GM19438 (cell line): Measurements from ENCODE around the gene FOLH1.
"Not testable (repeated sequence)": the region's sequence is repeated elsewhere in the genome, so short reads cannot be mapped to it uniquely, and the experiment has no call there.

Source experiments
- ATAC-seq: cut with Tn5 transposase; IDR thresholded peaks from one replicate; pipeline ENCODE4 v1.9.1; 2021; ENCODE audit warnings: low read depth; ENCODE audit not compliant: unreplicated experiment

FOLH1 gene

DNA sequence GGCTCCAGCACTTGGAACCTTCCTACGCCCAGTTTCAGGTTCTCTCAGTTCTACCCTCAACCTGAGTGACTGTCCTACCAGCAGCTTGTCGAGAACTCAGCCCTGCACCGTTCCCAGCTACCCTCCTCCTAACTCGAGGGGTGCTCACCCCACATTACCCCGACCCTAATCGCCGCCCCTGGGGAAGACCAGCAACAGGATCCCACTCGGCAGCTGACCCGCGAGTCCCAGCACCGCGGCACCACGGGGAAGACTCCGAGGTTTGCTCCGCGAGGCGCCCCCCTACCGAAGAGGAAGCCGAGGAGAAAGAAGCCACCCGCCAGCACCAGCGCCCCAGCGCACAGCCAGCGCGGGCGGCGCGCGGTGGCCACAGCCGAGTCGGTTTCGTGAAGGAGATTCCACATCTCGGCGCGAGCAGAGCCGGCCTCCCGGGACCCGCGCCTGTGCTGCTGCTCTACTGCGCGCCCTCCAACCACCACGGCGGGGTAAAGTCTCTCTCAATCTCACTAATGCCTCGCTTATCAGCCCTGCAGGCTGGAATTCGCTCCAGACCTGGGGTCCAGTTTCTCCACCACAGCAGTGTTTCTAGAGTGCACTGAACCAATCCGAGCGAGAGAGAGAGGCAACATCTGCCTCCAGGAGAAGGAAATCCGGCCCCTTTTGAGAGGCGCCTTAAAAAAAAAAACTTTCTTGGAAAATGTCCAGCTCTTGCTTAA, at the start of gene FOLH1:
Gene FOLH1 (minus strand): TSS at position 597 of the 716 bp plus-strand sequence. CDS start 193 bp downstream, at position 404.
- ATAC-seq: peak; percentile 61

DNA sequence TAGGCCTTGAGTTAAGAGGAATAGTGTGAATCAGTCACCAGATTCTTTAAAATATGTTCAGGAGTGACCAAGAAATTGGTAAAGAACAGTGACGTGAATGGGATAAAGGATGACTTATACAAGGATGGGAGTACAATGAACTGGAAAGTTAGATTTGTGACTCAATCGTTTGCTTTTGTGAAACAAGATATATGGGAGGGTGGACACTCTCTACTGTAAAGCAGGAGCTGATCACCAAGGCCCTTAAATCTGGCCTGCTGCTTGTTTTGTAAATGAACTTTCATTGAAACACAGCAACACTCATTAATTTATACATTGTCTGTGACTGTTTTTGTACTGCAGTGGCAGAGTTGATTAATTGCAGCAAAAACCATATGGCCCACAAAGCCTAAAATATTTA, 46.7 kb upstream of the FOLH1 start:
- not testable (repeated sequence) for ATAC-seq

DNA sequence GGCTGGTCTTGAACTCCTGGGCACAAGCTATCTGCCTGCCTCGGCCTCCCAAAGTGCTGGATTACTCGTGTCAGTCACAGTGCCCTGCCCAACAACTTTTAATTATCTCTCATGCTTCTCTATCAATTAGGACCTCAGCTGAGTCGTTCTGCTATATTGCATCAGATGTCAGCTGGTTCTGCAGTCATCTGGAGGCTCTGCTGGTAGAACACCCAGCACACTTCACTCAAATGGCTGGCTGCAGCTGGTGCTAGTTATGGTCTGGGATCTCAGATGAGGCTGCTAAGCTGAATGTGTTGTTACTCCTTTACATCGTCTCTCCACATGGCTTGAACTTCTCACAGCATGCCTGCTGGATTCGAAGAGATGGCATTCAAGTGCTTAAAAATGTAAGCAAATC, 42.8 kb upstream of the FOLH1 start:
- not testable (repeated sequence) for ATAC-seq

DNA sequence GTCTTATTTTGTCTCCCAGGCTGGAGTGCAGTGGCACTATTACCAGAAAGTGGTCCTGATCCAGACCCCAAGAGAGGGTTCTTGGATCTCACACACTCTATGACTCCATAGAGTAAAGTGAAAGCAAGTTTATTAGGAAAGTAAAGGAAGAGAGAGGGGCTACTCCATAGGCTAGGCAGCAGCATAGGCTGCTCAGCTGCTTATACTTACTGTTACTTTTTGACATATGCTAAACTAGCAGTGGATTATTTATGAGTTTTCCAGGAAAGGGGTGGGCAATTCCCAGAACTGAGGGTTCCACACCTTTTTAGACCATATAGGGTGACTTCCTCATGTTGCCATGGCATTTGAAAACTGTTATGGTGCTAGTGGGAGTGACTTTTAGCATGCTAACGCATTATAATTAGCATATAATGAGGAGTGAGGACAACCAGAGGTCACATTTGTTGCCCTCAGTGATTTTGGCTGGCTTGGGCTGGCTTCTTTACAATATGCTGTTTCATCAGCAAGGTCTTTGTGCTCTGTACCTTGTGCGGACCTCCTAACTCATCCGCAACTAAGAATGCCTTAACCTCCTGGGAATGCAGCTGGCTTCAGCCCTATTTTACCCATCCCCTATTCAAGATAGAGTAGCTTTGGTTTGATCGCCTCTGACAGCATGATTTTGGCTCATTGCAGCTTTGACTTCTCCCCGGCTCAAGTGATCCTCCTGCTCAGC, 42.2 kb upstream of the FOLH1 start:
- ATAC-seq: not testable (repeated sequence)

DNA sequence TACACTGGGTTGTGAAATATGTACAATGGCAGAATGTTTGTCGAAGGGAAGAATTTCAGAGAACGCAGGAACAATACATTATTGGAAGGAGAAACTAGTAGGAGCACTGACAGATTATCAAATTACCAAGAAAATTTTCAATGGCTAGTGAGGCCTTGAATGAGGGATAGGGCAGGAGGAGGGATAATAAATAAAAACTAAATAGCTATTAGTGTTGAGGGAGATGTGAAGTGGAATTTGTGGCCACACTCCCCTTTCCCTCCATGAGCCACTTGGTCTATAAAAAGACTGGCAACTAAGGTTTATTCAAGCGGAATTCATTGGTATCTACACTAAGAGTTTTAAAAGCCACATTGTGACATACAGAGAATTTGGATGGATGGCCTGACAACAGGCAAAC, 41.0 kb upstream of the FOLH1 start:
- ATAC-seq: not testable (repeated sequence)

DNA sequence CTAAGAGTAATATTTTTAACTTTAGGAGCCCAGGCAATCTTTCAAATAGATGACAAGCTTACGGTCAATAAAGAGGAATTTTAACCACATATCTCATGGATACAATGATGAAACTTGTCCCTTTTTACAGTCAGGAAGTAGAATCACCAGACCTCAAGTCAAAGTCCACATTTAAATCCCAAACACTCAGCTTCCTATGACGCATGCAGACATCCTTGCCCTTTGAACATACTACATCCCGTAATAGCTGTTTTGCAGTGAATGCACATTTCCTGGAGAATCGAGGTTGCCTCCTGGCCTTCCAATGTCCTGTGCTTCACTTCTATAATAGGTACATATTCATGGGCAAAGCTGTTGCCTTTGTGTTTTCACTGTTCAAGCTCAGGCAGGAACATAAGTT, 25.3 kb upstream of the FOLH1 start:
- ATAC-seq: not testable (repeated sequence)

DNA sequence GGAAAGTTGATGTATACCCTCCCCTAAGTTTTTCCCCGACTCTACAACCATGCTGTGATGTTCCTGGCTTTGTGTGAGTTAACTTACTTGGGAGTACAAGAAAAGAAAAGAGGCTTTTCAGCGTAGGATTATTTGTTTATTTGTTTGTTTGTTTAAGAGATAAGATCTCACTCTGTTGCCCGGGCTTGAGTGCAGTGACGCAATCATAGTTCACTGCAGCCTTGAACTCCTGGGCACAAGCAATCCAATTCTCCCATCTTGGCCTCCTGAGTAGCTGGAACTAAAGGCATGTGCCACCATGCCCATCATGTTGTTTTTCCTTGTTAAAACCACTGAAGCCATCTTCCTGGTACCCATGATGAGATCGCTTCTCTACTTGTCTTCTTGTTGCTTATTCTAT, 24.6 kb upstream of the FOLH1 start:
- not testable (repeated sequence) for ATAC-seq

DNA sequence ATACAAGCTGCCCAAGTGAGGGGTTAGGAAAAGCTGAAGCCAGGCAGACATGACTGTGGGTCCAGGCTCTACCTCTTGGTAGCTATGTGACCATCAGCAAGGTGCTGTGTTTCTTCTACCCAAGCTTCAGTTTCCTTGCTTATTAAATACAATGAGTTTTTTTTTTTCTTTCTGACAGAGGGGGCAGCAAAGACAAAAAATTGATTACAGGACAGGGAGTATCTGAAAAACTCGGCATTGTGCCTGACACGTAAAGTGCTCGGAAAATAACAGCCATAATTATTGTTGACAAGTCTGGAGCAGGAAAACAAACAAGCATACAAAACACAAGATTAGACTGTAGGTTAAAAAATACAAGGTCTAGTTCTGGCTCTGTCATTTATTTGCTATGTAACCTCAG, 23.3 kb upstream of the FOLH1 start:
- ATAC-seq: not testable (repeated sequence)

DNA sequence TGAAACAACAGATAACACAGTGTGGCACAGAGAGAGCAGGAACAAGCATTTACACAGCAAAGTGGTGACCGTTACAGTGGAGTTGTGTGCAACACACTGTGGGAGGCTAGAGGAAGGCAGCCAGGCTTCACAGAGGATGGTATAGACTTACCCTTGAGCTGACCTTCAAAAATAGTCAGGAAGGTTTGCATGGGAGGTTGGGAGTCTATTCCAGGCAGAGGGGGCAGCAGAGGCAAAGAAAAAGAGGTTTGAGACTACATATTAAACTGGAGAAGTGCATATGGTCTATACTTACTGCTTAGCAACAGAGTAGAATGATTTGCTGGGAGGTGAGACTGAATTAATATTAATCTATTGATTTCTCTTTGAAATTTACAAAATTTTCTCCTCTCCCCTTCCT, 22.1 kb upstream of the FOLH1 start:
- not testable (repeated sequence) for ATAC-seq

DNA sequence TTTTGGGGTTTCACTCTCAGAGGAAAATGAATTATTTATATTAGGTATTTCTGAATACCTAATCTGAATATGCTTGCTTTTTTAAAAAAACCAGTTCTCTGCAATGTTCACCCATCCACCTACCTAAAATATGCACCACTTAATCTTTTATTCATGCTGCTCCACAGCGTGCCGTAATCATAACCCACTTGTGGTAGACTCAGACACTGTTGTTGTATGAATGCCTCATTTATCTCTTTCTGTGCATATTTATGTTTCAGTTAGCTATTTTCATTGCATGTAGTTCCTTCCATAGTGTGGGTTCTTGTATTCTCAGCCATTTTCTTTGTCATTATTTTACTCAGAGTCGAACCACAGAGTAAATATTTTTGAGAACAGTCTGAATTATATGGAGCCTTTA, 21.6 kb upstream of the FOLH1 start:
- not testable (repeated sequence) for ATAC-seq

DNA sequence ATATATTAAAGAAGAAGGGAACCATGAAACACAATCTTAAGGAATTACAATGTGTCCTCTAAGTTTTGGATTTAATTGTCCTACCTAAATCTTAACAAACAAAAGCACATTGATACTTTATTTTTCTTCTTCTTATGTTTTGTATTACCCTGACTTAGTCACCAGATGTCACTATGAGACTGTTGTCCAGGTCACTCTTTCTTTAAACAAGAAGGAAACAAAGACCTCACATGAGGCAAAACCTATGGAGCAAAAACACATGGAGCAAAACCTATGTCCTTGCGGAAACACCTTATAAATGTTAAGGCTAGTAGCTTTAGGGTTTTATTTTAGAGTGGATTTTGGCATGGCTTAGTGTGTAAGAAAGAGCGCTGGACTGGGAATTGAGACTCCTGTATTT, 20.7 kb upstream of the FOLH1 start:
- not testable (repeated sequence) for ATAC-seq

DNA sequence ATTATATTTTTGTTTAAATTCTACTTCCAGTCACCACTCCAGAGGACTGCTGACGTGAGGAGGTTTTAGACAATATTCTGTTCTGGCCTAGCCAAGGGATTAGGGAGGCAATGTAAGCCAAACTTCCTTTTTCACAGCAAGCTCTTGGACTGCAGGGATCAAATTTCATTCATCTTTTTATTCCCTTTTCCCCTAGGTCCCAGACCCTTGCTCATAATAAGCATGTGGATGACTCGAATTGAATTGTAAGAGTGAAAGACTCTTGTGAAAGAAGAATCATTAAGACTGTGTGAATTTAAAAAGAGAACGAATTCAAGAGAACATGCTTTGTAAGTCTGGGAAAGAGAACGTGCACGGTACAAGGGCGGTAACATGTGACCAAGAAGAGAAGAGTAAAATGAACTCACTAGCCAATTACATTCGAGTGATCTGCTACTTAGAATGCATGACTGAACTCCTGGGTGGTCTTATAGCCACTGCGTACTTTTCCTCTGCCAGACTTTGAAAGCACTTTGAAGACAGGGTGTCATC, 16.9 kb upstream of the FOLH1 start:
- ATAC-seq: not testable (repeated sequence)

DNA sequence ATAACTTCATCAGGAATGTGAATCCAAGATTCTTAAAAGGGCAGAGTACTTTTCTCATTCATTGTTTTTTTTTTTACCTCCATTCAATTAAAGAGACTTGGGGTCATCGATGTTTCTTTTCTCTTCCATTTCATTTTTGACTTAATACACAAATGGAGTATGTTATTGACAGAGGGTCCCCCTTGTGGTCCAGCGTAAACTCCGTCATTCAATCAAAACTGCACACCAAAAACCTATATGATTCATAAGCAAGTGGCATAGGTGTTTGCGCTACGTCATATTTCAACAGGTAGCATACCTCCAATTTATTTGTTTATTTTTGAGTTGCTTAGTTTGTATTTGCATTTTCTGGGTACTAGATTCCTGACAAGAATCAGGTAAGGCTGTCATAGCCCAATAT, 12.7 kb upstream of the FOLH1 start:
- no peak for ATAC-seq

DNA sequence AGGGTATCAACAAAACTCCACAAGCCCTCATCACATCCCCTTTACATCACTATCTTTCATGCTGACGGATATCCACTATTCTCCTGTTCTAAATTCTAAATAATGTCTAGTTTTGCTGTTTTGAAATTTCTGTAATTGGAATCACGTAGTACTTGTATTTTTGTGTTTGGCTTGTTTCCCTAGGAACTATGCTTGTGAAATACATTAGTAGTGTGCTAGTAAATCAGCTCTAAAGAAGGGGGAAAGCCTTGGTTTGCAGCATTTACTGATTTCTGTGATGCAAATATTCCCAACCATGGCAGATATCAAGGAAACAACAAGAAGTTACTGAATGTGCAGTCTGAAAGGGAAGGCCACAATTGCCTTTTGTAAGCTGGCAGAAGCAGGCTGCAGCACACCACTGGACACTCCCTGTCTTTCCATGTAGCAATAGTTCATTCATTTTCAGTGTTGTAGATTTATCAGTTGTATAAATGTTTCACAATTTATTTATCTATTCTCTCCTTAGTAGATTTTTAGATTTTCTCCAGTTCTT, 4.7 kb upstream of the FOLH1 start:
- no peak for ATAC-seq

DNA sequence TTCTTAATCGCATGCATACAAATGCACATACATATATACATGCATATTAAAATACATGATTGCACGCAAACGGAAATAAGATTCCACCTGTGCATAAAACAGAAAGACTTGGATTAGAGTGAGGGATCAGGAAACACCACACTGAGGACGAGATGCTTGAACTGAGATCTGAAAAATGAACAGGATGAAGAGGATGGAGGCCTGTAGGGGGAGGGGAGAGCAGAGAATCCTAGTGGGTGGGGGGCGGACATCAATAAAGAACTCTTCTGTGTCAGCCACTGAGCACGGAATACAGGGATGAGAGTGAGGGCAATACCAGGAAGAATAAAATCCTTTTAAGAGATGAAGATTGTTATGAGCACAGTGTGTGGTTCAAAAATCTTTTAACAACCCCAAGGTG, 1.4 kb downstream of the FOLH1 start:
- not testable (repeated sequence) for ATAC-seq

DNA sequence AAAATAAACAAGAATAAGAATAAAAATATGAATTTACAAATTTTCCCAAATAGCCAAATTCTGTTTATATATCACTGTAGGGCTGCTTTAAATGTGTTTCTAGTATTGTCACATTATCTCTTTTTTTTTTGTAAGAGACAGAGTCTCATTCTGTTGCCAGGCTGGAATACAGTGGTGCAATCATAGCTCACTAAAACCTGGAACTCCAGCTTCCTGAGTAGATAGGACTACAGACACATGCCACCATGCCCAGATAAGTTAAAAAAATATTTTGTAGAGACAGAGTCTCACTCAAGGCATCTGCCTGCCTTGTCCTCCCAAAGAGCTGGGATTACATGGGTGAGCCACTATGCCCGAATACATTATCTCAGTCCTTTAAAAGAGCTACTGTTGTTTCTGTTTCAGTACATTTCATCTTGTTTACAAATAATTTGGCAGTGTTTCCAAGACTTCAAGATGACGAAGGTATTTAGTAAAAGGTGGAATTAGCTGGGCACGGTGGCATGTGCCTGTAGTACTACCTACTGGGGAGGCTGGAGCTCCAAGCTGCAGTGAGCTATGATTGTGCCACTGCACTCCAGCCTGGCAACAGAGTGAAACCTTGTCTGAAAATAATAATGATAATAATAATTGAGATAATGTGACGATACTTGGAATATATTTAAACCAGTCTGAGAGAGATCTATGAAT, 6.0 kb downstream of the FOLH1 start:
- ATAC-seq: no peak

DNA sequence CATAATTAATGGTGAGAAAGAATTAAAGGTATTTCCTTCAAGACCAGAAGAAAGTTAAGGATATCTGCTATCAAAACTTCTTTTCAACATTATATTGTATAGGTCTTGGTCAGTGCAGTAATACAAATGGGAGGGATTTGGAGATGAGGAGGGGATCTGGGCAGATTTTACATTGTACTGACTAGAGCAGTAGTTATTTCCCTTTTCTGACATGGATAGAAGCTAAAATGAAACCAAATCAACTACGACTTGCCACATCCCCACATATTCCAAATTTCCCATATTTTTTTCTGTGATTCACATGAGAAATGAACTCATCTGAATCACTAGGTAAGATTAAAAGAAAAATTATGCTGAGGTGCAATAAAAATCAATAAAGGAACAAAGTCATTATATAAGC, 11.6 kb downstream of the FOLH1 start:
- ATAC-seq: not testable (repeated sequence)

DNA sequence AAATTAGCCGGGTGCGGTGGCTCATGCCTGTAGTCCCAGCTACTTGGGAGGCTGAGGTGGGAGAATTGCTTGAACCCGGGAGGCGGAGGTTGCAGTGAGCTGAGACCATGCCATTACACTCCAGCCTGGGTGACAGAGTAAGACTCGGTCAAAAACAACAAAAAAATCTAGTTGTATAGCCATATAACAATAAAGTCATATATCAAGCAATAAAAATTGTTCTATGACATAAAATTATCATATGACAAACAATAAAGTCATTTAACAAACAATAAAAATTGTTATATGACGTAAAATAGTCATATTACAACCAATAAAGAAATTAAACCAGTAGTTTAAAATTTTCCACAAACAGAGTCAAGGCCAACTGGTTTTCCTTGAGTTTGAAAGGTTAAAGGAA, 12.4 kb downstream of the FOLH1 start:
- ATAC-seq: not testable (repeated sequence)

DNA sequence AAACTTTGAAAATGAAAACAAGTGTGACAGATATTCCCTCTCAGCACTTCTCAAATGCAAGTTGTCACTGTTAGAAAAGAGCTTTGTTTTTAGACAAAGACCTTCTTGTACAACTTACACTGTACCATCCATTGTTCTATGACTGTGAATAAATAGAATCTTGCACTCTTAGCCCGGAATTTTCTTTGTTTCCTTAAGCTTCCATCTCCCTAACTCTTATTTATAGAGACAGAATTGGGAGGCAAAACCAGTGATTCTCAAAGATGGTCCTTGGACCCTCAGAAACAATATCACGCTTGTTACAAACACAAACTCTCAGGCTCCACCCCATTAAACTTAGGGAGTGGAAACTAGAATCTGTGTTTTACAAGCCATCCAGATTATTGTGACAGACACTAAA, 18.1 kb downstream of the FOLH1 start:
- not testable (repeated sequence) for ATAC-seq

DNA sequence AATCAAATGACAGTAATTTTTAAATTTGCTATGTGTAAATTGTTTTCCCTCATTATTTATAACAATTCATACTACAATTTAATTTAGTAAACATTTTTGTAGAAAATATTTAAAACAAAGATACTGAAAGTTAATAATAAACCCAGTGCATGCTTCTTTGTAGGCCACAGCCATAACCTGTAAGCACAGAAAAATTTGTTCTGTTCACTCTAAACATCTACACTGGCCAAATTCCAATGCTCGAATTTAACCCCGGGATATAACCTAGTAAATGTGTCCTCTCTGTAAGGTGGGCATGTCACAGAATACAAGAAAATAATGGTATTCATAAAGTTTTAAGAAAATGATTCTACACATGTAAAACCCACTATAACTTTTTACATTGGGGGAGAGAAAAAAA, 22.2 kb downstream of the FOLH1 start:
- not testable (repeated sequence) for ATAC-seq

DNA sequence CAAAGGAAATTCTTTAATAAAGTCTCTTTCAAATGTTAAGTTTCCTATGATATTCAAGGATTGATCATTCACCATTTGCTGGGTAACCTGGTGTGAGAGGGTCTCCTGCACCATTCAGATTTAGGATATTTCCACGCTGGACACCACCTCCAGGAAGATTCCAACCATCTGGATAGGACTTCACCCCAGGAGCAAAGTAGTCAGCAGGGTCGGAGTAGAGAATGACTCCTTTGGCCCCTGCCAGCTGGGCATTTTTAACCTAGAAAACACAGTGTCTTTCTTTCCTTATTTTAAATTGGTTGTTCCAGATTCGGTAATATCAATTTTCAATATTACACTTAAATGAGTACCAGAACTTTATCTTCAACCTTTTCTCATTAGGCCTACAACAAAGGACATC, 22.8 kb downstream of the FOLH1 start:
- not testable (repeated sequence) for ATAC-seq
